ENCODE results near the gene SLC1A5.

The SLC1A5 gene

DNA sequence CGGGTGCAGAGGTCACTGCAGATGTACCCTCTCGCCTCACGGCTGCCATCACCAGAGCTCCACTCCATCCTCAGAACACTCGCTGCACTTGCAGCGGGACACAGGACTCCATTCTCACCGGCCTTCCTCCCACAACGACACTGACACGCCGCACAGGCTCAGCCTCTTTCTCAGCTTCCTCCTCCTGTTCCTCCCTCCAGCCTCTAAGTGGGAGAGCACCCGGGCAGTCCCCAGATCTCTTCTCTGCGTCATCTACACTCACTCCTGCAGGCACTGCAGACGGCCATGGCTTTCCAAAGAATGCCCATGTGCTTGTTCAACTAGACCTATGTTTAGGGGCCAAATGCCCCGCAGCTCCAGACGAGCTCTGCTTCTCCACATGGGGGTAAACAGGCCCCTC, 56.8 kb downstream of the SLC1A5 start:
- TF ChIP-seq, protein P1, sequence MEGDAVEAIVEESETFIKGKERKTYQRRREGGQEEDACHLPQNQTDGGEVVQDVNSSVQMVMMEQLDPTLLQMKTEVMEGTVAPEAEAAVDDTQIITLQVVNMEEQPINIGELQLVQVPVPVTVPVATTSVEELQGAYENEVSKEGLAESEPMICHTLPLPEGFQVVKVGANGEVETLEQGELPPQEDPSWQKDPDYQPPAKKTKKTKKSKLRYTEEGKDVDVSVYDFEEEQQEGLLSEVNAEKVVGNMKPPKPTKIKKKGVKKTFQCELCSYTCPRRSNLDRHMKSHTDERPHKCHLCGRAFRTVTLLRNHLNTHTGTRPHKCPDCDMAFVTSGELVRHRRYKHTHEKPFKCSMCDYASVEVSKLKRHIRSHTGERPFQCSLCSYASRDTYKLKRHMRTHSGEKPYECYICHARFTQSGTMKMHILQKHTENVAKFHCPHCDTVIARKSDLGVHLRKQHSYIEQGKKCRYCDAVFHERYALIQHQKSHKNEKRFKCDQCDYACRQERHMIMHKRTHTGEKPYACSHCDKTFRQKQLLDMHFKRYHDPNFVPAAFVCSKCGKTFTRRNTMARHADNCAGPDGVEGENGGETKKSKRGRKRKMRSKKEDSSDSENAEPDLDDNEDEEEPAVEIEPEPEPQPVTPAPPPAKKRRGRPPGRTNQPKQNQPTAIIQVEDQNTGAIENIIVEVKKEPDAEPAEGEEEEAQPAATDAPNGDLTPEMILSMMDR (IDR thresholded peaks at IDR 0.05; ENCODE audit: control insufficient read depth, extremely low read depth, insufficient read depth), result no peak
- no peak overlapping the region for H3K4me3 ChIP-seq (ENCODE audit: low read depth, low read length)
- DNase-seq (ENCODE audit: low read depth), result no peak

DNA sequence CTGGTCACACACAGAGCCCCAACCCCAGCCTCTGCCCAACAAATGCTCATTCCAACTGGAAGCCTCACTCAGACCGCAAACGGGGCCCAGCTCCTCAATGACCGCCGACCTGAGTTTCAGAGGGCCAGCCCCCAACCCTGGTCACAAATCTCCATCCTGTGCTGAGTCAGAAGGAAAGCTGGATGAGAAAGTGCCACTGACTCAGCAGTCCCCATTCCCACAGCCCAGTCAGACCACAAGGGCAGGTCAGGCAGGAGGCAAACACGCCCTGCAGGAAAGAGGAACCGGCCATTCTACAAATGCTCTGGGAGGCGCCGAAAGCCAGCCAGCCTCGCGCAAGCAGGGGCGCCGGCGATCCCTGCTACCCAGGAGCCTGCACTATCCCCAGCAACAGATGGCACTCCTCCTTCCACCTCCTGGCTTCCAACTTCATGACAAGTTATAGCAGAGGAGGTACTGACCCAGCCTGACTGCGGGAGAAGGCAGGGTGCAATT, 57.3 kb downstream of the SLC1A5 start:
- no peak for DNase-seq (ENCODE audit: low read depth)

DNA sequence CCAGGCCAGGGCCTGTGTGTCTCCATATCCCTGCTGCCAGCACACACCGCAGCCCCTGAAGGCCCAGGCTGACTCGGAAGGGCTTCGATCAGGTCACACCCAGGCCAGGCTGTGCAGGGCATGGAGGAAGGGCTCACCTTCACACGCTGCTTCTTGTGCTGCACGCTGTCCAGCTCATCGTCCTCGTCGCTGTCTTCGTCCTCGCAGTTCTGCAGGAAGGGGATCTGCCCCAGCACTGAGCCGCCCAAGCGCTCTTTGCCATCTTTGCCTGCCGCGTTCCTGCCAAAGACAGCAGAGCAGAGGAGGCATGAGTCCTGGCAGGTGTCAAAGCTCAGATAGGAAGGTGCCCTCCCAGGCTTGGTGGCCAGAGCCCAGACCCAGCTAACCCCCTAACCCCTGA, 57.8 kb downstream of the SLC1A5 start:
- no peak overlapping the region for H3K4me3 ChIP-seq (ENCODE audit: low read depth, low read length)
- DNase-seq (ENCODE audit: low read depth), result no peak
- TF ChIP-seq, protein P1 (IDR thresholded peaks at IDR 0.05; ENCODE audit: control insufficient read depth, extremely low read depth, insufficient read depth), result no peak

More for the DNA sequence above, 57.3 kb downstream of the SLC1A5 start:
- H3K4me3 ChIP-seq (ENCODE audit: low read depth, low read length), result no peak overlapping the region
- TF ChIP-seq, protein P1 (IDR thresholded peaks at IDR 0.05; ENCODE audit: control insufficient read depth, extremely low read depth, insufficient read depth), result no peak

DNA sequence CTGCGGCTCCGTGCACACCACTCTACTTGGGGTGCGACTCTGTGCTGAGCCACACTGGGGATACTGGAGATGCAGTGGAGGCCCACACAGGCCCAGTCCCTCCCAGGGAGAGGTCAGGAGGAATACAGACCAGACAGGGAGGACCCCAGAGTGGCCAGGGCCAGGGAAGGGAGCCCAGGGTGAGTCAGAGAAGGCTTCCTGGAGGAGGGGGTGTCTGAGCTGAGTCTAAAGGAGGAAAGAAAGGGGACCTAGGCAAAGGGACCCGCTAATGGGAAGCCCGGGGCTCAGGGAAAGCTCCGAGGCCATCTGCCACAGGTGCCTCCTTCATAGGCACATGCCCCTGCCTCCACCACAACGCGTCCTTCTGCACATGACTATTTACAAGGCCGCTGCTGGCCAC, 58.2 kb downstream of the SLC1A5 start:
- DNase-seq (ENCODE audit: low read depth), result no peak
- TF ChIP-seq, protein P1 (IDR thresholded peaks at IDR 0.05; ENCODE audit: control insufficient read depth, extremely low read depth, insufficient read depth), result no peak
- H3K4me3 ChIP-seq (ENCODE audit: low read depth, low read length), result no peak overlapping the region

DNA sequence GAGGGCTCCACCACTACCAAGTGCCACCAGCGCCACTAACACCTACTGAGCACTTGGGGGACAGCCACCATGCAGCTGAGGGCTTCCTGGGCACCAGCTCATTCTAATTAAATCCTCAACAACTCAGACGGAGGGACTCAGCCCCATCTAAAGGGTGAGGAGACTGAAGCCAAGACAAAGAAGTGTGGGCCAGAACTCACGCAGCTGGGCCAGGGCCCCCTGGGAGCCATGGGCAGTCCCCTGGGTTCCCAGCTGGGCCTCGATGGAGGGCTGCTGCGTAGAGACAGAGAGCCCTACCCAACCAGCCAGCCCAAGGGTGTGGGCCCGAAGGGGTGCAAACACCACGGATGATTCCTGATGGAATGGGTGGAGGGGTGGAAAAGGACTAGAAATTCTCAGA, 58.7 kb downstream of the SLC1A5 start:
- TF ChIP-seq, protein P1 (IDR thresholded peaks at IDR 0.05; ENCODE audit: control insufficient read depth, extremely low read depth, insufficient read depth), result no peak
- no peak overlapping the region for H3K4me3 ChIP-seq (ENCODE audit: low read depth, low read length)
- no peak for DNase-seq (ENCODE audit: low read depth)

DNA sequence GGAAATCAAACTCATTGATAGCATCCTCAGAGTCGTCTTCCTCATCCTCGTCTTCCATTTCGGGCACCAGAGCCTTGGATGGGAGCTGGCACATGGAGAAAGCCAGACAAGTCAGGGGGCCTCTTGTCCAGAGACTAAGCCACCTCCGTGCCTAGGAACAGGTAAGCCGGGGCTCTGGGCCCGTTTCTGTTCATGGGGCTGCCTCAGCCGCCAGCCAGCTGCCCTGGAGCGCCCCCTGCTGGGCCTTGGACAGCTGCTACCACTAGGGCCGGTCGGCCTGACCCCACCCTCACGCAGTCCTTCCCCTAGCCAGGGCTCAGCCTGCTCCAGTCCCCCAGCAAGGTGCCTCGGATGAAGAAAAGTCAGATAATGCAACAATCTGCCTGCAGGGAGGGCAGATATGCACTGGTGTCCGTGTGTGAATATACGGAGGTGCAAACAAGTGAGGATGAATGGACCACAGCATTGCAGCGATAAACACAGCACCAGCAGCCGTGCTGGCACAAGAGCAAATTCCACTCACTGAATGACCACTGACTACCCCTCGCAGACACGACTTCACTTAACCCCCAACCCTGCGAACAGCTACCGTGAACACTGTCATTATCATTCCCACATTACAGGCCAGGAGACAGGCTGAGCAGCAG, 59.6 kb downstream of the SLC1A5 start:
- TF ChIP-seq, protein P1 (IDR thresholded peaks at IDR 0.05; ENCODE audit: control insufficient read depth, extremely low read depth, insufficient read depth), result peak; percentile 75
- DNase-seq (ENCODE audit: low read depth), result no peak
- no peak overlapping the region for H3K4me3 ChIP-seq (ENCODE audit: low read depth, low read length)

DNA sequence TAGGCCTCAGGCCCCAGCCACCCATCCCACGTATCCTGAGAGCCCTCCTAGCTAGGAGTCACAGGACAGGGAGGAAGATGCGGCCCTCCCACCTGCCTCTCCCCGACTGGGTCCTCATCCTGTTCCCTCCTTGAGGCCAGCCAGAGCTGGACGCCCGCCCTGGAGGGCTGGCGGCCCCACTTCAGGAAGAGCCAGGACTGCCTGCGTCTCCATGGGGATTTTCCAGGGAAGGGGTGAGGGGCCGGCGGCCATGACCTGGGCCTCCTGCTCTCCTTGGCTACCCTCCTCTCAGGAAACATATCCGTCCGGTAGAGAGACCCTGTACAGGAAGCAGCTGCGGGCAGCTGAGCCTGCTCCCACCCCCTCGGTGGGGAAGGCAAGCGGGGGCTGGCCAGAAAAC, 60.2 kb downstream of the SLC1A5 start:
- TF ChIP-seq, protein P1 (IDR thresholded peaks at IDR 0.05; ENCODE audit: control insufficient read depth, extremely low read depth, insufficient read depth), result no peak
- DNase-seq (ENCODE audit: low read depth), result no peak
- H3K4me3 ChIP-seq (ENCODE audit: low read depth, low read length), result no peak overlapping the region

Data from LNCaP clone FGC (cell line).